Mucosa of descending colon (tissue), 3 donors: Measurements from ENCODE around the gene RENBP. TPM values are rescaled to one million over a fixed set of nuclear protein-coding genes. Genes with fewer than 3 reads are reported as not detected.

ENCODE experiments used
- ATAC-seq: fragments of 200-7000 bp; cut with Tn5 transposase; one replicate; pipeline ENCODE4 v1.9.1; 2020; ENCODE audit warnings: mild to moderate bottlenecking, moderate library complexity
- DNase-seq, 3 donors: peaks; one replicate each; pipeline ENCODE4 v3.0.0-alpha.2; 2020
- H3K36me3 ChIP-seq: fragments of 200-600 bp; one replicate; pipeline ENCODE4 v1.8.0; 2021; ENCODE audit warnings: low read depth, mild to moderate bottlenecking
- H3K4me1 ChIP-seq: fragments of 200-600 bp; one replicate; pipeline ENCODE4 v1.8.0; 2021; ENCODE audit warnings: low read depth, mild to moderate bottlenecking
- H3K4me3 ChIP-seq: fragments of 200-600 bp; one replicate; pipeline ENCODE4 v1.8.0; 2021; ENCODE audit warnings: mild to moderate bottlenecking
- H3K9me3 ChIP-seq: fragments of 200-600 bp; one replicate; pipeline ENCODE4 v1.8.0; 2021; ENCODE audit warnings: mild to moderate bottlenecking
- CTCF ChIP-seq: fragments of 200-600 bp; IDR thresholded peaks from one replicate; pipeline ENCODE4 v1.8.0; 2022; ENCODE audit warnings: antibody characterized with exemption, mild to moderate bottlenecking
- intact Hi-C, 2 donors: fragments of 100-400 bp; cut with DNase I in 1 of 2; cut with micrococcal nuclease in 1 of 2; formaldehyde crosslinking; loops; one replicate each; pipeline versions ENCODE4 v1.11.0 to v1.11.1; 2022; cut with DNase I, micrococcal nuclease
- total RNA-seq, 3 donors: library from RNA; stranded (reverse); fragmentation: NEBNext Ultra II Directional in 2 of 3; extraction: Animal tissue kit (Norgen Biotek cat#: 25700) in 2 of 3; gene quantifications; one replicate each; pipeline versions ENCODE4 v1.2.1 to v1.2.4, GENCODE V29; 2021 to 2023
- donor health status: DM: no; HTN: no; CAD: no; lungs with moderate emphysema.
- donor health status: DM: no; HTN: no; CAD: no.
- donor health status: DM: no; HTN: yes; CAD: no.

Gene RENBP
- total RNA-seq, 3 donors from 2014 or later = 3.5 to 21.2 (median 10.2) TPM

GRCh38 chrX:153897899-153898298, 46.5 kb downstream of the RENBP start:
- no peak for ATAC-seq
- no peaks in the 10 kb centered on the region for H3K36me3 ChIP-seq
- H3K9me3 ChIP-seq = no peaks in the 10 kb centered on the region
- intact Hi-C loops = no loop called here
- no peaks in the 10 kb centered on the region for H3K4me1 ChIP-seq
- H3K4me3 ChIP-seq = no peak overlapping the region
- TF ChIP-seq CTCF = no peak
- no peak for DNase-seq

DNA sequence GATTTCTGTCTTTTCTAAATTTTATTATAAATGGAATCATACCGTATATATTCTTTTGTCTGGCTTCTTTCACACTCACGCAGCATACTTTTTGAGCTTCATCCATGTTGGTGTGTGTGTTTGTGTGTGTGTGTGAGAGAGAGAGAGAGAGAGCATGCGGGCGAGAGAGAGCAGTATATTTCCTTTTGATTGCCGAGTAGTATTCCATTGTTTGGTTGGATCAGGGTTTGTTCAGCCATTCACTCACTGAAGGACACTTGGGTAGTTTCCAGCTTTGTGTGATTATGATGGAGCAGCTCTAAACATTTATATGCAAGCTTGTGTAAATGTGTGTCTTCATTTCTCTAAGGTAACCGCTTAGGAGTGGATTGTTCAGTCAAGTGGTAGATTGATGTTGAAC, 55.3 kb downstream of the RENBP start:
- Histone ChIP-seq H3K9me3 (no peaks in the 10 kb centered on the region), H3K36me3 (no peaks in the 10 kb centered on the region), H3K4me1 (no peaks in the 10 kb centered on the region), H3K4me3 (no peak overlapping the region)
- intact Hi-C loops = no loop called here
- DNase-seq (no peak), ATAC-seq (no peak)
- TF ChIP-seq CTCF = no peak

DNA sequence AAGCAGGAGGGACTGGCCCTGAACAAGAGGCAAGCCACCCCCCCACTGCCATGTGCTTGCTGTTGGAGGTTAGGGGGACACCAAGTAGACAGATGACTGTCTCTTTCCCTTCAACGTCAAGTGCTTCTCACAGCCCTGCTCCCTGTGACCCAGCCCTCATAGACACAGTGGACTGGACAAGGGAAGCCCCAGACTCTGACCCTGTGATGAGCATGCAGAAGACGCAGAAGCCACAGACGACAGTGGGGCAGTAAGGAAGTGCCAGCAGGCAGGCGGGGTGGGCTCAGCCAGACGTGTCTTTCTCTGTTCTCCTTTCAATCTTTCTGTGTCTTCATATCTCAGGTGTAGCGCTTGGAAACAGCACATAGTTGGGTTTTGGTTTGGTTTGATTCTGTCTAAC, 56.1 kb downstream of the RENBP start:
- Histone ChIP-seq H3K4me3 (no peak overlapping the region), H3K36me3 (no peaks in the 10 kb centered on the region), H3K9me3 (no peaks in the 10 kb centered on the region), H3K4me1 (no peaks in the 10 kb centered on the region)
- DNase-seq (no peak), ATAC-seq (peak; percentile 9)
- intact Hi-C loops = no loop called here
- no peak for TF ChIP-seq CTCF

DNA sequence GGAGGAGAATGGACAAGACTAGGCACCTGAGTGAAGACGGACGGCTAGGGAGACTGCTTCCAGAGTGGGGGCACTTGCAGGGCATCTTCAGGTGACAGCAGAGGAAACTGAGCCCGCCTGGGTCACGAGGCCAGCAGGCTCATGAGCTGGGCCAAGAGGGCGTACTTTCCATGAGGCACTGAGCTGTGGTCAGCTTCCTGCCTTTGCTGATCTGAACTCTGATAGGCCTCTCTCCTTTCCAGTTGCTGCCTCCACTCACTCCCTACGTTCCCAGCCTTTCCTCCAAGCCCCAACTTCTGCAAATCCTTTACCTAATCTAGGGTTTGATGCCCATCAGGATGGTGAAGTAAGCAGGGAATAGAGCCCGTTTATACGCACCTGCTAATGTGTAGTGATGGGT, 57.1 kb downstream of the RENBP start:
- no peak for TF ChIP-seq CTCF
- no peak for DNase-seq
- intact Hi-C loops = no loop called here

DNA sequence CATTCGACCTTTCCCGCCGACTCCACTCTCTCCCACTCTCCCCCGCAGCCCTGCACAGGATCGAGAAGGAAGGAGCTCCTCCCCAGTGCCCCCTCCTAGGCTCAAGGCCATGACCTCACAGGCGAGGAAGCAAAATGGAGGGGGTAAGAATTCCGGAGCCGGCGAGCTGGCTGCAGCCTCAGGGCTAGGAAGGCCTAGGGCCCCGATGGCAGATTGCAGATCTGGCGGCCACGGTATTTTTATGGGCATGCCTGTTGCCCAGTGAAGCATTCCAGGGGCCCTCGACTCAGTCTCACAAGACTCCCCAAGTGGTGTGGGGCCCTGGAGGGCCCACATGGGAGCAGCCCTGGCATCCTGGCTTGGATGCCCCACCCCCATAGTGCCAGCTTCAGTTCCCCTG, 57.5 kb downstream of the RENBP start:
- ATAC-seq = no peak

More for the DNA sequence above, 57.1 kb downstream of the RENBP start:
- H3K4me3 ChIP-seq = no peak overlapping the region
- no peaks in the 10 kb centered on the region for H3K9me3 ChIP-seq
- no peaks in the 10 kb centered on the region for H3K36me3 ChIP-seq
- no peaks in the 10 kb centered on the region for H3K4me1 ChIP-seq
- no peak for ATAC-seq

More for the DNA sequence above, 57.5 kb downstream of the RENBP start:
- no peaks in the 10 kb centered on the region for H3K36me3 ChIP-seq
- H3K9me3 ChIP-seq = no peaks in the 10 kb centered on the region
- DNase-seq = no peak
- H3K4me3 ChIP-seq = no peak overlapping the region
- no peaks in the 10 kb centered on the region for H3K4me1 ChIP-seq
- intact Hi-C loops = no loop called here
- TF ChIP-seq CTCF = no peak
